K562 (cell line): ENCODE results near the gene CCDC15. TPM values are rescaled to one million over a fixed set of nuclear protein-coding genes. Genes with fewer than 3 reads are reported as not detected.

Source experiments
- CBX1 ChIP-seq: sonication (generic); IDR thresholded peaks from 2 replicates; pipeline ENCODE4 v1.6.1; 2016; ENCODE audit warnings: antibody characterized with exemption, low read depth, mild to moderate bottlenecking
- CCAR2 ChIP-seq: fragments of 200-400 bp; formaldehyde crosslinking; IDR thresholded peaks from 2 replicates; pipeline ENCODE4 v1.6.1; 2017; ENCODE audit warnings: mild to moderate bottlenecking, low read depth, low read length
- CREB5 ChIP-seq: fragments of 250-450 bp; sonication (Bioruptor Pico); IDR thresholded peaks from 2 replicates; pipeline ENCODE4 v1.5.0; 2020; ENCODE audit warnings: mild to moderate bottlenecking
- FOXA3 ChIP-seq, 2 experiments: fragments of 450-650 bp in 1 of 2; sonication (generic) in 1 of 2; formaldehyde crosslinking; IDR thresholded peaks in 1 of 2; conservative IDR thresholded peaks in 1 of 2; 2 replicates each; pipeline versions ENCODE4 v1.4.0 to v1.8.0; 2020 to 2022; ENCODE audit warnings: mild to moderate bottlenecking in 2 of 2, missing genetic modification reagents in 1 of 2
- FOXP1 ChIP-seq: sonication (generic); formaldehyde crosslinking; IDR thresholded peaks from 2 replicates; pipeline ENCODE4 v1.8.0; 2022; ENCODE audit warnings: mild to moderate bottlenecking, missing genetic modification reagents
- GATA2 ChIP-seq: sonication (generic); formaldehyde crosslinking; IDR thresholded peaks from 2 replicates; pipeline ENCODE4 v1.4.0; 2020; ENCODE audit warnings: mild to moderate bottlenecking, missing genetic modification reagents
- IRF2 ChIP-seq: sonication (generic); formaldehyde crosslinking; IDR thresholded peaks from 2 replicates; pipeline ENCODE4 v1.8.1; 2022; ENCODE audit warnings: mild to moderate bottlenecking, missing genetic modification reagents
- JUND ChIP-seq, 2 experiments: IDR thresholded peaks; 2 replicates in 1 of 2; 3 replicates in 1 of 2; pipeline ENCODE4 v1.6.1; 2011; ENCODE audit warnings: borderline replicate concordance in 2 of 2, low read depth in 2 of 2, low read length in 2 of 2, improper control_type of control experiment in 1 of 2, missing biosample characterization in 1 of 2, missing genetic modification characterization in 1 of 2, missing genetic modification reagents in 1 of 2
- KAT7 ChIP-seq: sonication (generic); formaldehyde crosslinking; IDR thresholded peaks from 2 replicates; pipeline ENCODE4 v1.8.0; 2022; ENCODE audit warnings: missing genetic modification reagents, mild to moderate bottlenecking, borderline replicate concordance
- MEF2D ChIP-seq: conservative IDR thresholded peaks from 2 replicates; pipeline ENCODE4 v1.6.1; 2016; ENCODE audit warnings: low read depth, missing genetic modification characterization, missing compliant biosample characterization
- MEIS2 ChIP-seq: fragments of 450-650 bp; IDR thresholded peaks from 2 replicates; pipeline ENCODE4 v1.6.1; 2014; ENCODE audit warnings: mild to moderate bottlenecking; ENCODE audit not compliant: partially characterized antibody
- MXI1 ChIP-seq: IDR thresholded peaks from 2 replicates; pipeline ENCODE4 v1.6.1; 2011; ENCODE audit warnings: low read depth, mild to moderate bottlenecking, improper control_type of control experiment, low read length
- POLR2B ChIP-seq: fragments of 450-650 bp; IDR thresholded peaks from 2 replicates; pipeline ENCODE4 v1.6.1; 2018; ENCODE audit warnings: low read depth; ENCODE audit not compliant: partially characterized antibody
- SIN3A ChIP-seq, 2 experiments: fragments of 150-350 bp in 1 of 2; IDR thresholded peaks; 2 replicates each; pipeline ENCODE4 v1.6.1; 2011 to 2016; ENCODE audit warnings: borderline replicate concordance in 2 of 2, low read depth in 2 of 2, low read length in 2 of 2, mild to moderate bottlenecking in 2 of 2, moderate library complexity in 2 of 2; ENCODE audit not compliant: control insufficient read depth in 1 of 2
- STAG1 ChIP-seq: sonication (generic); formaldehyde crosslinking; IDR thresholded peaks from 2 replicates; pipeline ENCODE4 v1.5.0; 2020; ENCODE audit warnings: missing genetic modification reagents, borderline replicate concordance
- TAL1 ChIP-seq: fragments of 450-650 bp; IDR thresholded peaks from 2 replicates; pipeline ENCODE4 v1.6.1; 2016; ENCODE audit warnings: mild to moderate bottlenecking
- WHSC1 ChIP-seq: IDR thresholded peaks from one replicate; pipeline ENCODE4 v1.6.1; 2012; ENCODE audit warnings: low read length, control low read depth, inconsistent platforms
- ZFP30 ChIP-seq: fragments of 250-450 bp; sonication (Bioruptor Pico); IDR thresholded peaks from 2 replicates; pipeline ENCODE4 v1.8.0; 2022; ENCODE audit warnings: moderate library complexity, mild to moderate bottlenecking, inconsistent platforms, borderline replicate concordance
- ZNF143 ChIP-seq: sonication (generic); formaldehyde crosslinking; IDR thresholded peaks from 2 replicates; pipeline ENCODE4 v1.9.0; 2022; ENCODE audit warnings: mild to moderate bottlenecking, missing genetic modification reagents
- ZNF174 ChIP-seq: fragments of 250-450 bp; sonication (Bioruptor Pico); IDR thresholded peaks from 2 replicates; pipeline ENCODE4 v1.4.0; 2020; ENCODE audit warnings: mild to moderate bottlenecking
- ZNF324 ChIP-seq: fragments of 250-450 bp; sonication (Bioruptor Pico); IDR thresholded peaks from 2 replicates; pipeline ENCODE4 v1.4.0; 2020; ENCODE audit warnings: mild to moderate bottlenecking
- ZNF444 ChIP-seq: fragments of 250-450 bp; sonication (Bioruptor Pico); IDR thresholded peaks from 2 replicates; pipeline ENCODE4 v1.4.0; 2020; ENCODE audit warnings: mild to moderate bottlenecking, moderate library complexity
- ZSCAN29 ChIP-seq: fragments of 450-650 bp; IDR thresholded peaks from 2 replicates; pipeline ENCODE4 v1.6.1; 2017
- polyA plus RNA-seq, 8 experiments: library from polyadenylated mRNA; depleted of rRNA in 4 of 8; stranded (reverse) in 5 of 8; unstranded in 3 of 8; fragments of >200 nt; fragmentation: Nextera tagmentation in 2 of 8; fragmentation: Illumina TruSeq in 1 of 8; extraction: Ambion mirVana in 2 of 8; extraction: Trizol in 1 of 8; gene quantifications; 2 replicates each; pipeline versions ENCODE4 v1.2.1 to v1.2.3, GENCODE V29; 2011 to 2014; ENCODE audit warnings: inconsistent platforms in 1 of 8, missing spikeins in 1 of 8
- total RNA-seq, 7 experiments: library from RNA; depleted of rRNA in 6 of 7; stranded (reverse); fragments of >200 nt in 6 of 7; fragmentation: Illumina TruSeq in 2 of 7; extraction: Trizol in 2 of 7; gene quantifications; 2 replicates each; pipeline versions ENCODE4 v1.2.1 to v1.2.3, GENCODE V29; 2011 to 2021; ENCODE audit warnings: low replicate concordance in 1 of 7
- TF ChIP-seq, protein P1 (sequence below): fragments of 450-650 bp; IDR thresholded peaks from 2 replicates; pipeline ENCODE4 v1.6.1; 2018; ENCODE audit not compliant: partially characterized antibody

Gene CCDC15
- total and polyA plus RNA-seq, 9 of the 15 experiments (the other 6 are each of a cell fraction or from before 2014, with no cell fraction given): 1.9 to 9.2 (median 3.9) TPM

- TF ChIP-seq KAT7 (CRISPR knock-in tag) (no peak), STAG1 (CRISPR knock-in tag) (no peak), MXI1 (peak; percentile 63; the same call in 1 of the 2 replicates), ZNF444 (CRISPR knock-in tag) (no peak), GATA2 (no peak), MEF2D (tag) (no peak), CREB5 (CRISPR knock-in tag) (no peak), ZNF143 (CRISPR knock-in tag) (0 out of 2 replicates have a peak, but pooled peaks have one; percentile 36), SIN3A (IDR thresholded peaks at IDR 0.05; ENCODE audit: borderline replicate concordance in 2 of 2, control insufficient read depth in 1 of 2, low read depth in 2 of 2, low read length in 2 of 2) (peak in 1 of 2 experiments; percentile 73; a peak in 3 of 4 replicates), ZNF174 (CRISPR knock-in tag) (no peak), CCAR2 (no peak), IRF2 (CRISPR knock-in tag) (no peak), POLR2B (peak; percentile 95), FOXP1 (CRISPR knock-in tag) (no peak), MEIS2 (no peak), JUND (IDR thresholded peaks at IDR 0.05; ENCODE audit: borderline replicate concordance, low read depth, low read length) (peak; percentile 65), JUND (tag; IDR thresholded peaks at IDR 0.05; ENCODE audit: borderline replicate concordance, low read depth, low read length) (peak; percentile 32; the same call in 1 of the 3 replicates), FOXA3 (CRISPR knock-in tag; conservative IDR thresholded peaks at IDR 0.05 in 1 of 2, IDR thresholded peaks at IDR 0.05 in 1 of 2) (no peak), ZFP30 (CRISPR knock-in tag) (no peak), ZNF324 (CRISPR knock-in tag) (no peak), CBX1 (peak; percentile 78; the same call in 1 of the 2 replicates), ZSCAN29 (peak; percentile 58), WHSC1 (no peak), TAL1 (no peak; the same call in 1 of the 2 replicates)
- TF ChIP-seq, protein P1, sequence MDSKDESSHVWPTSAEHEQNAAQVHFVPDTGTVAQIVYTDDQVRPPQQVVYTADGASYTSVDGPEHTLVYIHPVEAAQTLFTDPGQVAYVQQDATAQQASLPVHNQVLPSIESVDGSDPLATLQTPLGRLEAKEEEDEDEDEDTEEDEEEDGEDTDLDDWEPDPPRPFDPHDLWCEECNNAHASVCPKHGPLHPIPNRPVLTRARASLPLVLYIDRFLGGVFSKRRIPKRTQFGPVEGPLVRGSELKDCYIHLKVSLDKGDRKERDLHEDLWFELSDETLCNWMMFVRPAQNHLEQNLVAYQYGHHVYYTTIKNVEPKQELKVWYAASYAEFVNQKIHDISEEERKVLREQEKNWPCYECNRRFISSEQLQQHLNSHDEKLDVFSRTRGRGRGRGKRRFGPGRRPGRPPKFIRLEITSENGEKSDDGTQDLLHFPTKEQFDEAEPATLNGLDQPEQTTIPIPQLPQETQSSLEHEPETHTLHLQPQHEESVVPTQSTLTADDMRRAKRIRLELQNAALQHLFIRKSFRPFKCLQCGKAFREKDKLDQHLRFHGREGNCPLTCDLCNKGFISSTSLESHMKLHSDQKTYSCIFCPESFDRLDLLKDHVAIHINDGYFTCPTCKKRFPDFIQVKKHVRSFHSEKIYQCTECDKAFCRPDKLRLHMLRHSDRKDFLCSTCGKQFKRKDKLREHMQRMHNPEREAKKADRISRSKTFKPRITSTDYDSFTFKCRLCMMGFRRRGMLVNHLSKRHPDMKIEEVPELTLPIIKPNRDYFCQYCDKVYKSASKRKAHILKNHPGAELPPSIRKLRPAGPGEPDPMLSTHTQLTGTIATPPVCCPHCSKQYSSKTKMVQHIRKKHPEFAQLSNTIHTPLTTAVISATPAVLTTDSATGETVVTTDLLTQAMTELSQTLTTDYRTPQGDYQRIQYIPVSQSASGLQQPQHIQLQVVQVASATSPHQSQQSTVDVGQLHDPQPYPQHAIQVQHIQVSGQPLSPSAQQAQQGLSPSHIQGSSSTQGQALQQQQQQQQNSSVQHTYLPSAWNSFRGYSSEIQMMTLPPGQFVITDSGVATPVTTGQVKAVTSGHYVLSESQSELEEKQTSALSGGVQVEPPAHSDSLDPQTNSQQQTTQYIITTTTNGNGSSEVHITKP: peak; percentile 94
Observed at GRCh38 chr11:124953753-124954589, at the start of gene CCDC15 (continued).
